Measurements from ENCODE around the gene SP7.
A peak's percentile ranks its signal among the peaks of the same experiment; 100 is the strongest.
"Not testable (repeated sequence)": the region's sequence is repeated elsewhere in the genome, so short reads cannot be mapped to it uniquely, and the experiment has no call there.

The SP7 gene

GRCh38 chr12:53336181-53336681, at the start of gene SP7:
Gene SP7, minus strand, starts transcription at chr12:53336354. Its CDS starts 708 bp downstream, at chr12:53335646.
- no peak for DNase-seq (ENCODE audit: low read depth)

DNA sequence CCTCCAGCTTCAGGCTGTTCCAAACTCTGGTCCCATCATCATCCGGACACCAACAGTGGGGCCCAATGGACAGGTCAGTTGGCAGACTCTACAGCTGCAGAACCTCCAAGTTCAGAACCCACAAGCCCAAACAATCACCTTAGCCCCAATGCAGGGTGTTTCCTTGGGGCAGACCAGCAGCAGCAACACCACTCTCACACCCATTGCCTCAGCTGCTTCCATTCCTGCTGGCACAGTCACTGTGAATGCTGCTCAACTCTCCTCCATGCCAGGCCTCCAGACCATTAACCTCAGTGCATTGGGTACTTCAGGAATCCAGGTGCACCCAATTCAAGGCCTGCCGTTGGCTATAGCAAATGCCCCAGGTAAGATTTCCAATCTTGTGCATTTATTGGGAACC, 47.1 kb upstream of the SP7 start:
- no peak for DNase-seq (ENCODE audit: low read depth)

GRCh38 chr12:53381731-53382630, 45.8 kb upstream of the SP7 start:
- DNase-seq (ENCODE audit: low read depth), result no peak

DNA sequence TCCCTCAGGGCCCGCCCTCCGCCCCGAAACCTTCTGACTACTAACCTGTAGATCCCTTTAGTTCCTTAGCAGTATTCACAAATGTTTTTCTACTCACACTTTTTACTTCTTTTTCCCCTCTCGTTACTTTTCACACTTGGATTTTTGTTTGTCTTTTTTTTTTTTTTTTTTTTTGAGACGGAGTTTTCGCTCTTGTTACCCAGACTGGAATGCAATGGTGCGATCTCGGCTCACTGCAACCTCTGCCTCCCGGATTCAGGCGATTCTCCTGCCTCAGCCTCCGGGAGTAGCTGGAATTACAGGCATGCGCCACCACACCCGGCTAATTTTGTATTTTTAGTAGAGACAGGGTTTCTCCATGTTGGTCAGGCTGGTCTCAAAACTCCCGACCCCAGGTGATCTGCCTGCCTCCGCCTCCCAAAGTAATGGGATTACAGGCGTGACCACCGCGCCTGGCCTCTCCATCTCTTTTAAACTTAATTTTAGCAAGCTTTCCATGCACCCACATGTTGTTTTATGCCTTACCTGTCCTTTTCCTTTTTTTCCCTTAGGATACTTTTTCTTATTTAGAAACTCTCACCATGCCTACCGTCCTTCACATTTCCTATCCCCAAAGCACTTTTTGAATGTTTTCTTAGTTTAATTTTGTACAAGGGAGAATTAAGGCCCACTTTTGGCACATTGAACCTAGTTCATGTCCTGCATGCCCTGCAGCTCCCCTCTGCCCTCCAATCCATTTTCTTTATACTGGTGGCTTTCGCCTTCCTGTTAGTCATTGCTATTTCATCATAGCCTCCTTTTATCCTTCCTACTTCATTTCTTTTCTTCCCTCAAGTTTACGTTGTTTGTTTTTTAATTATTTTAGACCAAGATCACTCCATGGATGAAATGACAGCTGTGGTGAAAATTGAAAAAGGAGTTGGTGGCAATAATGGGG, 44.9 kb upstream of the SP7 start:
- DNase-seq (ENCODE audit: low read depth), result no peak

DNA sequence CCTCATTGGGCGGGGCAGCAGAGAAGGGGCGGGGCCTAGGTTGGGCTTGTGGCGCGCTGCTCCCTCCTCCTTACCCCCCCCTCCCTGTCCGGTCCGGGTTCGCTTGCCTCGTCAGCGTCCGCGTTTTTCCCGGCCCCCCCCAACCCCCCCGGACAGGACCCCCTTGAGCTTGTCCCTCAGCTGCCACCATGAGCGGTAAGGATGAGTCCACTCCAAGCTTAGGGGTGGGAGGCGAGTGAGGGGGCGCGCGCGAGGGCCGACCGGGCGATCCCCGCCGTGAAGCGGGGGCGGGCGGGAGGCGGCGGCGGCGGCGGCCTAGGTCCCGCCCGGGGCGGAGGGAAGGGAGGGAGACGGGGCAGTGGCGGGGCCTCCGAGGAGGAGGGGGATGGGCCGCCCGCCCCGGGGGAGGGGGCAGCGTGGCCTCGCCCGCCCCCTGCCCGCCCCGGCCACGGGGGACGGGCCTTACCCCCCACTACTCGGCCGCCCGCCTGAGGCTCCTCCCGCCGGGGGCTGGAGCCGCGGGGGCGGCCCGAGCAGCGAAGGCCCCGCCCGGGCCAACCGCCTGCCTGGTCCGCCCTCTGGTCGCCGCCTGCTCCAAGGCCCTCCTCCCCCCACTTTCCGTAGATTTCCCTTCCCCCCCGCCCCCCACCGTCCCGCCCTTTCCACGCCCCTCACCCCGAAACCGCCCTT, 44.1 kb upstream of the SP7 start, which contains the start of gene SP1:
TSS of gene SP1 (plus strand) at position 73 of the 690 bp plus-strand sequence. CDS start at position 189, 116 bp downstream.
- peak; percentile 97 for DNase-seq (ENCODE audit: low read depth)

DNA sequence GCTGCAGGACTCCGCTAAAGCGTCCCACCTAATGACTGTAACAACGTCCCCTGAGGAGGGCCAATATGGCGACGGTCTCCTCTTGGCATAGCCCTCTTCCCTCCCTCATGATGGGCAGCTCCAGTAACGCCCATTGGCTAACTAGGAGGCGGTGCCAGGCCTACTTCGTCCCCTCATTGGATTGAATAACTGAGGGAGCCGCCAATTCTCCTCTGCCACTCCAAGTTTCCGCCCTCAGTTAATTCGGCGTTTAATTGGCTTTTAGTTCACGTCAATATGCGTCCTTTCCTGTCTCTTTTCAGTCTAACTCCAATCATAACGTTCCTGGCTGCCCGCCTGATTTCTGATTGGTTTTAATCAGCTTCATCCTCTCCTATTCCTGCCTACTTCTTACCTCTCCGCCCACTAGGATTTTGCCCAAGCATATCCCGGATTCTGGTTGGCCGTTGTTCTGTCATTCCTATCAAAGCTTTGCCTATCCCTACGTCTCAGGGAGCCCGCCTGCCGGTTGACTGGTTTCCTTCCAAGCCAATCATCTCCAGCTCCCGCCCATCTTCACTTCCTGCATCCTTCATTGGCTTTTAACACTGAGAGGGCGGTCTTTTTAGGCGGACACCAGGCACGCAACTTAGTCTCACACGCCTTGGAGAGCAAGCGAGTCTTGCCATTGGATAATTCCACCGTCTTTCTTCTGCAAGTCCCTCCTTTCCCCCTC, 43.4 kb upstream of the SP7 start:
- DNase-seq (ENCODE audit: low read depth), result peak; percentile 80

GRCh38 chr12:53378724-53379388, 42.7 kb upstream of the SP7 start:
- DNase-seq (ENCODE audit: low read depth), result no peak

GRCh38 chr12:53378222-53378621, 42.1 kb upstream of the SP7 start:
- DNase-seq (ENCODE audit: low read depth), result no peak

DNA sequence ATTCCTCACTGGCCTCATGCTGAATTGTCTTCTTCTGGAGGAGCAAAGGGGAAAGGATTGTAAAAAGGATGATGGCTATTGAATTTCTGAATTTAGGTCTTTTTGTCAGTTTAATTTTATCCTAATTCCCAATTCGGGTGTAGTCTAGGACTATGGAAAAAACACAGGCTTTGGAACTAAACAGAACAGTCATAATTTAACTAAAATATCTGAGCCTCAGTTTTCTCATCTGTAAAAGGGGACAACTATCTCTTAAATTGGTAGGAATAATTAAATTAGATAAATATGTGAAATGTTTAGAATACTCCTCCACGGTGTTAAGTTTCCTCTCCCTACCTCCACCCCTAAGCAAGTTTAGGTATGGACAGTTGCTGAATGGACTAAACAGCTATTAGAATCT, 40.6 kb upstream of the SP7 start:
- DNase-seq (ENCODE audit: low read depth), result no peak

GRCh38 chr12:53374277-53374676, 38.1 kb upstream of the SP7 start:
- not testable (repeated sequence) for DNase-seq (ENCODE audit: low read depth)

- not testable (repeated sequence) for DNase-seq (ENCODE audit: low read depth)
These were observed 37.5 kb upstream of the SP7 start for GRCh38 chr12:53373554-53374133.

- DNase-seq (ENCODE audit: low read depth), result no peak
These were observed 29.2 kb upstream of the SP7 start for GRCh38 chr12:53365245-53365904.

DNA sequence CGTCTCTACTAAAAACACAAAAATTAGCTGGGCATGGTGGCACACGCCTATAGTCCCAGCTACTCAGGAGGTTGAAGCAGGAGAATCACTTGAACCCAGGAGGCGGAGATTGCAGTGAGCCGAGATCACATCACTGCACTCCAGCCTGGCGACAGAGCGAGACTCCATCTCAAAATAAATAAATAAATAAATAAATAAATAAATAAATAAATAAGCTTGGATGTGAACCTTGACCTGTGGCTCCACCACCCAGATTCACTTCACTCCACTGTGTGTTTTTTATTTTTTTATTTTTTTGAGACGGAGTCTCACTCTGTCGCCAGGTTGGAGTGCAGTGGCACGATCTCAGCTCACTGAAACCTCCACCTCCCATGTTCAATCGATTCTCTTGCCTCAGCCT, 25.5 kb upstream of the SP7 start:
- DNase-seq (ENCODE audit: low read depth), result not testable (repeated sequence)

- no peak for DNase-seq (ENCODE audit: low read depth)
These were observed 22.8 kb upstream of the SP7 start for GRCh38 chr12:53358836-53359419.

DNA sequence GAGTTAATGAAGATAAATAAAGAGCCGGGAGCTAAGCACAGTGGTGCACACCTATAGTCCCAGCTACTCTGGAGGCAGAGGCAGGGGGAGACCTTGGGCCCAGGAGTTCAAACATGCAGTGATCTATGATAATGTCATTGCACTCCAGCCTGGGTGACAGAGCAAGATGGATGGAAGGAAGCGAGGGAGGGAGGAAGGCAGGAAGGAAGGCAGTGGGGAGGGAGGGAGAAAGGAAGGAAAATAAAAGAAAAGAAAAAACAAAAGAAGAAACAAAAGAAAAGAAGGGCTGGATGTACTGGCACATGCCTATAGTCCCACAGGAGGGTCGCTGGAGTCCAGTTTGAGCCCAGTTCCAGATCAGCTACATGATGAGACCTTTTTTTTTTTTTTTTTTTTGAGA, 19.0 kb upstream of the SP7 start:
- DNase-seq (ENCODE audit: low read depth), result no peak

GRCh38 chr12:53353257-53353655, 17.1 kb upstream of the SP7 start:
- no peak for DNase-seq (ENCODE audit: low read depth)

DNA sequence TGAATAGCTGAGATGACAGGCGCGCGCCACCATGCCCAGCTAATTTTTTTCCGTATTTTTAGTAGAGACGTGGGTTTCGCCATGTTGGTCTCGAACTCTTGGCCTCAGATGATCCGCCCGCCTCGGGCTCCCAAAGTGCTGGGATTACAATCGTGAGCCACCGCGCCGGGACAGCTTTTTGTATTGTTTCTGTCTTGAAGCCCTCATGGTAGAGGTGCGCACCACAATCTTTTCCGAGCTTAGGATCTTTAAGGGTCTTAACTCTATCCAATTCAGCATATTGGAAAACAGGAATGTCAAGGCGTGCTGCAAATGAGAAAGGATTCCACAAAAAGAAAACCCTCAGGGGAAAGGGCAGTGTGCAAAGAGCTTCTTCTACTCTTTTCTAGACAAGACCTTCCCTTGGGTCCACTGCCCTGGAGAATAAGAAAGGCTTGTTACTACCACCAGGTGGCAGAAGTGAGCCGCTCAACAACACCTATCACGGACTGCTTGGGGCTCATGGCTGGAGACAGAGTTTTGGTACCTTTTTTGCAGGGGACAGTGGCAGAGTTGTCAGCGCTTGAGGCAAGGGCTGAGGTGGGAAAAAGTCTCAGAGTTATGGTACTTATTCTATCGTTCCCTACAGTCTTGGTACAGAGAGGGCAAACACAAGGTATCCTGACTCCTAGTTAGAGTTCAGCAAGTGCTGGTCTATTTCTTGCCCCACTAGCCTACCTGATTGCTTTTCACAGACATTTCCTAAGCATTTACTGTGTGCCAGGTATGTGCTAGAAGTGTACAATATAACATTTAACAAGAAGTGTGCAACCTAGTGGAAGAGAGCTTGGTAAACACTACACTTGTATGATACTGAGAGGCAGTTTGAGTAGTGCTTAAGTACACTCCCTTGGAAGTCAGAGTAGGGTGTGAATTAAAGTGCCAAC, 16.4 kb upstream of the SP7 start:
- DNase-seq (ENCODE audit: low read depth), result peak; percentile 59

GRCh38 chr12:53347905-53348304, 11.8 kb upstream of the SP7 start:
- no peak for DNase-seq (ENCODE audit: low read depth)
